ENCODE data around the gene SIRT2.

DNA sequence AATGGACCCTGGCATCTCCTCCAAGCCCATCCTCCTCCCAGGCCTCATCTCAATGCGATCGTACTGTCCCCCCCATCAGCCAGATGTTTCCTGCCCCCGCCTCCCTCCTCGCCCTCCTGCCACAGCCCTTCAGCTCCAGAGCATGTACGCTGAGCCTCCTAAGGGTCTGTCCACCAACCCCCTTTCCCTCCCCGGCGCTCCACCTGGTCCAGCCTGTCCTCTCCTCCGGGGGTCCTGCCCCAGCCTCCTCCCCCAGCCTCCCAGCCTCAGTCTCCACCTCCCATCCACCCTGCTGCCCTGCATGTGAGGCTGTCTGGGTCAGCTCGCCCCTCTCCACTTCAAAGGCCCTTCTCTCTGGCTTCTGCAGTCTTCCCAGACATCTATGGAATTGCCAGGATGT lies 4.5 kb downstream of the SIRT2 start:
- no peak for TF ChIP-seq CTCF (IDR thresholded peaks at IDR 0.05; ENCODE audit: insufficient read depth, low read length)
- TF ChIP-seq POLR2AphosphoS5 (IDR thresholded peaks at IDR 0.05; ENCODE audit: low read depth) = no peak
- TF ChIP-seq, protein P1, sequence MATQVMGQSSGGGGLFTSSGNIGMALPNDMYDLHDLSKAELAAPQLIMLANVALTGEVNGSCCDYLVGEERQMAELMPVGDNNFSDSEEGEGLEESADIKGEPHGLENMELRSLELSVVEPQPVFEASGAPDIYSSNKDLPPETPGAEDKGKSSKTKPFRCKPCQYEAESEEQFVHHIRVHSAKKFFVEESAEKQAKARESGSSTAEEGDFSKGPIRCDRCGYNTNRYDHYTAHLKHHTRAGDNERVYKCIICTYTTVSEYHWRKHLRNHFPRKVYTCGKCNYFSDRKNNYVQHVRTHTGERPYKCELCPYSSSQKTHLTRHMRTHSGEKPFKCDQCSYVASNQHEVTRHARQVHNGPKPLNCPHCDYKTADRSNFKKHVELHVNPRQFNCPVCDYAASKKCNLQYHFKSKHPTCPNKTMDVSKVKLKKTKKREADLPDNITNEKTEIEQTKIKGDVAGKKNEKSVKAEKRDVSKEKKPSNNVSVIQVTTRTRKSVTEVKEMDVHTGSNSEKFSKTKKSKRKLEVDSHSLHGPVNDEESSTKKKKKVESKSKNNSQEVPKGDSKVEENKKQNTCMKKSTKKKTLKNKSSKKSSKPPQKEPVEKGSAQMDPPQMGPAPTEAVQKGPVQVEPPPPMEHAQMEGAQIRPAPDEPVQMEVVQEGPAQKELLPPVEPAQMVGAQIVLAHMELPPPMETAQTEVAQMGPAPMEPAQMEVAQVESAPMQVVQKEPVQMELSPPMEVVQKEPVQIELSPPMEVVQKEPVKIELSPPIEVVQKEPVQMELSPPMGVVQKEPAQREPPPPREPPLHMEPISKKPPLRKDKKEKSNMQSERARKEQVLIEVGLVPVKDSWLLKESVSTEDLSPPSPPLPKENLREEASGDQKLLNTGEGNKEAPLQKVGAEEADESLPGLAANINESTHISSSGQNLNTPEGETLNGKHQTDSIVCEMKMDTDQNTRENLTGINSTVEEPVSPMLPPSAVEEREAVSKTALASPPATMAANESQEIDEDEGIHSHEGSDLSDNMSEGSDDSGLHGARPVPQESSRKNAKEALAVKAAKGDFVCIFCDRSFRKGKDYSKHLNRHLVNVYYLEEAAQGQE (IDR thresholded peaks at IDR 0.05; ENCODE audit: insufficient replicate concordance, low read depth) = no peak
- TF ChIP-seq SPI1 (IDR thresholded peaks at IDR 0.05; ENCODE audit: borderline replicate concordance, low read depth) = no peak

Measured in HL-60 (cell line).